GM23338 (cell line): Measurements from ENCODE around the gene PLN. TPM values are rescaled to one million over a fixed set of nuclear protein-coding genes. Genes with fewer than 3 reads are reported as not detected.

Experiments used
- ATAC-seq: fragments of 200-7000 bp; cut with Tn5 transposase; 3 replicates; pipeline ENCODE4 v1.9.1; 2020
- DNase-seq: peaks from one replicate; pipeline ENCODE4 v3.0.0-alpha.2; 2015; ENCODE audit warnings: low spot score
- H2AFZ ChIP-seq: fragments of 200-600 bp; sonication (generic); 2 replicates; pipeline ENCODE4 v1.8.0; 2016; ENCODE audit warnings: antibody characterized with exemption, mild to moderate bottlenecking, moderate library complexity
- H3F3A ChIP-seq: fragments of 200-600 bp; sonication (generic); replicated peaks from 2 replicates; pipeline ENCODE4 v1.8.0; 2017; ENCODE audit warnings: antibody characterized with exemption, mixed run types, low read depth
- H3K27ac ChIP-seq: fragments of 200-600 bp; sonication (generic); 2 replicates; pipeline ENCODE4 v1.6.1; 2016; ENCODE audit warnings: low read depth
- H3K27me3 ChIP-seq: fragments of 200-600 bp; sonication (generic); 2 replicates; pipeline ENCODE4 v1.8.0; 2016; ENCODE audit warnings: mild to moderate bottlenecking, mixed run types, moderate library complexity; ENCODE audit not compliant: insufficient read depth
- H3K36me3 ChIP-seq: fragments of 200-600 bp; sonication (generic); 2 replicates; pipeline ENCODE4 v1.8.0; 2016; ENCODE audit warnings: mild to moderate bottlenecking; ENCODE audit not compliant: insufficient read depth
- H3K4me1 ChIP-seq: fragments of 200-600 bp; sonication (generic); 2 replicates; pipeline ENCODE4 v1.8.0; 2016; ENCODE audit warnings: mild to moderate bottlenecking, moderate library complexity; ENCODE audit not compliant: insufficient read depth
- H3K4me2 ChIP-seq: fragments of 200-600 bp; sonication (generic); 2 replicates; pipeline ENCODE4 v1.7.1; 2017; ENCODE audit warnings: mixed run types
- H3K4me3 ChIP-seq: fragments of 200-600 bp; sonication (generic); 2 replicates; pipeline ENCODE4 v1.6.1; 2016; ENCODE audit warnings: mixed run types
- H3K79me2 ChIP-seq: fragments of 200-600 bp; sonication (generic); replicated peaks from 2 replicates; pipeline ENCODE4 v1.8.0; 2017; ENCODE audit warnings: mild to moderate bottlenecking; ENCODE audit not compliant: insufficient read depth
- H3K9me2 ChIP-seq: fragments of 200-600 bp; sonication (generic); 2 replicates; pipeline ENCODE4 v1.8.0; 2017; ENCODE audit not compliant: insufficient read depth
- H4K20me1 ChIP-seq: fragments of 200-600 bp; sonication (generic); replicated peaks from 2 replicates; pipeline ENCODE4 v1.8.0; 2017; ENCODE audit warnings: mild to moderate bottlenecking; ENCODE audit not compliant: insufficient read depth
- H3K27ac Mint-ChIP-seq: 2 replicates; pipeline ENCODE4 v1.8.0; 2020; ENCODE audit warnings: inconsistent platforms, mild to moderate bottlenecking, moderate library complexity, mixed read lengths
- H3K27me3 Mint-ChIP-seq: 3 replicates; pipeline ENCODE4 v1.8.0; 2022; ENCODE audit warnings: low read depth, mild to moderate bottlenecking, moderate library complexity, mixed read lengths, inconsistent platforms; ENCODE audit not compliant: insufficient read depth, poor library complexity
- H3K36me3 Mint-ChIP-seq: 3 replicates; pipeline ENCODE4 v1.8.0; 2021; ENCODE audit warnings: low read depth, mild to moderate bottlenecking, inconsistent platforms, moderate library complexity, mixed read lengths
- H3K4me1 Mint-ChIP-seq: 3 replicates; pipeline ENCODE4 v1.8.0; 2020; ENCODE audit warnings: mild to moderate bottlenecking, inconsistent platforms, mixed read lengths
- H3K4me3 Mint-ChIP-seq: 3 replicates; pipeline ENCODE4 v1.8.0; 2021; ENCODE audit warnings: moderate library complexity, mild to moderate bottlenecking, inconsistent platforms, mixed read lengths
- H3K9me3 Mint-ChIP-seq: 3 replicates; pipeline ENCODE4 v1.8.0; 2020; ENCODE audit warnings: moderate library complexity, mild to moderate bottlenecking, inconsistent platforms, mixed read lengths
- CREB1 ChIP-seq: fragments of 250-450 bp; sonication (Bioruptor Pico); IDR thresholded peaks from 2 replicates; pipeline ENCODE4 v1.5.0; 2020; ENCODE audit warnings: low read depth, mild to moderate bottlenecking, moderate library complexity
- EZH2 ChIP-seq: fragments of 200-600 bp; sonication (generic); IDR thresholded peaks from one replicate; pipeline ENCODE4 v1.8.0; 2017; ENCODE audit warnings: antibody characterized with exemption, mild to moderate bottlenecking, low read depth; ENCODE audit not compliant: unreplicated experiment
- ZNF114 ChIP-seq: fragments of 250-450 bp; sonication (Bioruptor Pico); IDR thresholded peaks from 2 replicates; pipeline ENCODE4 v1.5.0; 2020; ENCODE audit warnings: mild to moderate bottlenecking, moderate library complexity
- ZNF331 ChIP-seq: fragments of 250-450 bp; sonication (Bioruptor Pico); IDR thresholded peaks from 2 replicates; pipeline ENCODE4 v1.5.0; 2020; ENCODE audit warnings: low read depth, mild to moderate bottlenecking, moderate library complexity
- polyA plus RNA-seq: library from polyadenylated mRNA; unstranded; fragments of >200 nt; fragmentation: Nextera tagmentation; extraction: Ambion mirVana; gene quantifications from 2 replicates; pipeline ENCODE4 v1.2.1, GENCODE V29; 2016
- total RNA-seq: library from RNA; depleted of rRNA; stranded (reverse); fragments of >200 nt; shearing (Covaris generic); gene quantifications from 2 replicates; pipeline ENCODE4 v1.2.3, GENCODE V29; 2014
- TF ChIP-seq, protein P1 (sequence below): fragments of 250-450 bp; sonication (Bioruptor Pico); IDR thresholded peaks from 2 replicates; pipeline ENCODE4 v1.5.0; 2020; ENCODE audit warnings: mild to moderate bottlenecking, moderate library complexity

PLN gene
- total and polyA plus RNA-seq, 2 experiments from 2014 or later, result 0.10 TPM; not detected in 1

DNA sequence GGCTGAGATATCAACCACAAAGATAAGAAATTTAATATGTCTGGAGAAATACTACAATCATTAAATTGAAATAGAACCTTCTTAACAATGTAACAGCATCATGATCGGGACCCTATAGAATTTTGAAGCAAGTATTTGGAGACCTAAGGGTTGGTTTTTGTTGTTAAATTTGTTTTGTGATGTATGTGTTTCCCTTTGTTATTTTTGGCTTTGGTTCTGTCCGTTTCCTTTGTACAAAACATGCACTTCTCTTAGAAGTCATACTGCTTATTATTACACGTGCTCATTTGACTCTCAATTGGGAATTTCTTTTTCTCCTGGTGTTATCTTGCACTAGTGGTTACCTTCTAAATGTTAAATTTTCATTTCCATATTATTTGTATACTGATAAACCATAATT lies 4.0 kb upstream of the PLN start:
- Histone ChIP-seq H3K4me2 (no peak overlapping the region), H3F3A (no peaks in the 10 kb centered on the region), H3K79me2 (no peaks in the 10 kb centered on the region), H3K36me3 (no peaks in the 10 kb centered on the region), H2AFZ (no peak overlapping the region), H3K27me3 (no peaks in the 10 kb centered on the region), H3K4me3 (no peak overlapping the region), H4K20me1 (no peaks in the 10 kb centered on the region), H3K4me1 (no peaks in the 10 kb centered on the region), H3K9me2 (no peaks in the 10 kb centered on the region), H3K27ac (no peak overlapping the region)
- ATAC-seq (no peak), DNase-seq (no peak)
- Mint-ChIP-seq H3K4me3 (no peak overlapping the region), H3K27ac (no peak overlapping the region), H3K27me3 (no peaks in the 10 kb centered on the region), H3K36me3 (no peaks in the 10 kb centered on the region; the same call in 2 of the 3 replicates), H3K4me1 (peaks cover 9% of the 10 kb centered on the region), H3K9me3 (no peaks in the 10 kb centered on the region; the same call in 2 of the 3 replicates)
- TF ChIP-seq ZNF331 (CRISPR knock-in tag) (no peak), EZH2 (no peak), ZNF114 (CRISPR knock-in tag) (no peak), CREB1 (CRISPR knock-in tag) (no peak)
- TF ChIP-seq, protein P1, sequence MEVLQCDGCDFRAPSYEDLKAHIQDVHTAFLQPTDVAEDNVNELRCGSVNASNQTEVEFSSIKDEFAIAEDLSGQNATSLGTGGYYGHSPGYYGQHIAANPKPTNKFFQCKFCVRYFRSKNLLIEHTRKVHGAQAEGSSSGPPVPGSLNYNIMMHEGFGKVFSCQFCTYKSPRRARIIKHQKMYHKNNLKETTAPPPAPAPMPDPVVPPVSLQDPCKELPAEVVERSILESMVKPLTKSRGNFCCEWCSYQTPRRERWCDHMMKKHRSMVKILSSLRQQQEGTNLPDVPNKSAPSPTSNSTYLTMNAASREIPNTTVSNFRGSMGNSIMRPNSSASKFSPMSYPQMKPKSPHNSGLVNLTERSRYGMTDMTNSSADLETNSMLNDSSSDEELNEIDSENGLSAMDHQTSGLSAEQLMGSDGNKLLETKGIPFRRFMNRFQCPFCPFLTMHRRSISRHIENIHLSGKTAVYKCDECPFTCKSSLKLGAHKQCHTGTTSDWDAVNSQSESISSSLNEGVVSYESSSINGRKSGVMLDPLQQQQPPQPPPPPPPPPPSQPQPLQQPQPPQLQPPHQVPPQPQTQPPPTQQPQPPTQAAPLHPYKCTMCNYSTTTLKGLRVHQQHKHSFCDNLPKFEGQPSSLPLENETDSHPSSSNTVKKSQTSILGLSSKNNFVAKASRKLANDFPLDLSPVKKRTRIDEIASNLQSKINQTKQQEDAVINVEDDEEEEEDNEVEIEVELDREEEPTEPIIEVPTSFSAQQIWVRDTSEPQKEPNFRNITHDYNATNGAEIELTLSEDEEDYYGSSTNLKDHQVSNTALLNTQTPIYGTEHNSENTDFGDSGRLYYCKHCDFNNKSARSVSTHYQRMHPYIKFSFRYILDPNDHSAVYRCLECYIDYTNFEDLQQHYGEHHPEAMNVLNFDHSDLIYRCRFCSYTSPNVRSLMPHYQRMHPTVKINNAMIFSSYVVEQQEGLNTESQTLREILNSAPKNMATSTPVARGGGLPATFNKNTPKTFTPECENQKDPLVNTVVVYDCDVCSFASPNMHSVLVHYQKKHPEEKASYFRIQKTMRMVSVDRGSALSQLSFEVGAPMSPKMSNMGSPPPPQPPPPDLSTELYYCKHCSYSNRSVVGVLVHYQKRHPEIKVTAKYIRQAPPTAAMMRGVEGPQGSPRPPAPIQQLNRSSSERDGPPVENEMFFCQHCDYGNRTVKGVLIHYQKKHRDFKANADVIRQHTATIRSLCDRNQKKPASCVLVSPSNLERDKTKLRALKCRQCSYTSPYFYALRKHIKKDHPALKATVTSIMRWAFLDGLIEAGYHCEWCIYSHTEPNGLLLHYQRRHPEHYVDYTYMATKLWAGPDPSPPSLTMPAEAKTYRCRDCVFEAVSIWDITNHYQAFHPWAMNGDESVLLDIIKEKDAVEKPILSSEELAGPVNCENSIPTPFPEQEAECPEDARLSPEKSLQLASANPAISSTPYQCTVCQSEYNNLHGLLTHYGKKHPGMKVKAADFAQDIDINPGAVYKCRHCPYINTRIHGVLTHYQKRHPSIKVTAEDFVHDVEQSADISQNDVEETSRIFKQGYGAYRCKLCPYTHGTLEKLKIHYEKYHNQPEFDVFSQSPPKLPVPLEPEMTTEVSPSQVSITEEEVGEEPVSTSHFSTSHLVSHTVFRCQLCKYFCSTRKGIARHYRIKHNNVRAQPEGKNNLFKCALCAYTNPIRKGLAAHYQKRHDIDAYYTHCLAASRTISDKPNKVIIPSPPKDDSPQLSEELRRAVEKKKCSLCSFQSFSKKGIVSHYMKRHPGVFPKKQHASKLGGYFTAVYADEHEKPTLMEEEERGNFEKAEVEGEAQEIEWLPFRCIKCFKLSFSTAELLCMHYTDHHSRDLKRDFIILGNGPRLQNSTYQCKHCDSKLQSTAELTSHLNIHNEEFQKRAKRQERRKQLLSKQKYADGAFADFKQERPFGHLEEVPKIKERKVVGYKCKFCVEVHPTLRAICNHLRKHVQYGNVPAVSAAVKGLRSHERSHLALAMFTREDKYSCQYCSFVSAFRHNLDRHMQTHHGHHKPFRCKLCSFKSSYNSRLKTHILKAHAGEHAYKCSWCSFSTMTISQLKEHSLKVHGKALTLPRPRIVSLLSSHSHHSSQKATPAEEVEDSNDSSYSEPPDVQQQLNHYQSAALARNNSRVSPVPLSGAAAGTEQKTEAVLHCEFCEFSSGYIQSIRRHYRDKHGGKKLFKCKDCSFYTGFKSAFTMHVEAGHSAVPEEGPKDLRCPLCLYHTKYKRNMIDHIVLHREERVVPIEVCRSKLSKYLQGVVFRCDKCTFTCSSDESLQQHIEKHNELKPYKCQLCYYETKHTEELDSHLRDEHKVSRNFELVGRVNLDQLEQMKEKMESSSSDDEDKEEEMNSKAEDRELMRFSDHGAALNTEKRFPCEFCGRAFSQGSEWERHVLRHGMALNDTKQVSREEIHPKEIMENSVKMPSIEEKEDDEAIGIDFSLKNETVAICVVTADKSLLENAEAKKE (CRISPR knock-in tag), result no peak
